Measurements from ENCODE around the gene FAM107B.

- TF ChIP-seq, protein P1, sequence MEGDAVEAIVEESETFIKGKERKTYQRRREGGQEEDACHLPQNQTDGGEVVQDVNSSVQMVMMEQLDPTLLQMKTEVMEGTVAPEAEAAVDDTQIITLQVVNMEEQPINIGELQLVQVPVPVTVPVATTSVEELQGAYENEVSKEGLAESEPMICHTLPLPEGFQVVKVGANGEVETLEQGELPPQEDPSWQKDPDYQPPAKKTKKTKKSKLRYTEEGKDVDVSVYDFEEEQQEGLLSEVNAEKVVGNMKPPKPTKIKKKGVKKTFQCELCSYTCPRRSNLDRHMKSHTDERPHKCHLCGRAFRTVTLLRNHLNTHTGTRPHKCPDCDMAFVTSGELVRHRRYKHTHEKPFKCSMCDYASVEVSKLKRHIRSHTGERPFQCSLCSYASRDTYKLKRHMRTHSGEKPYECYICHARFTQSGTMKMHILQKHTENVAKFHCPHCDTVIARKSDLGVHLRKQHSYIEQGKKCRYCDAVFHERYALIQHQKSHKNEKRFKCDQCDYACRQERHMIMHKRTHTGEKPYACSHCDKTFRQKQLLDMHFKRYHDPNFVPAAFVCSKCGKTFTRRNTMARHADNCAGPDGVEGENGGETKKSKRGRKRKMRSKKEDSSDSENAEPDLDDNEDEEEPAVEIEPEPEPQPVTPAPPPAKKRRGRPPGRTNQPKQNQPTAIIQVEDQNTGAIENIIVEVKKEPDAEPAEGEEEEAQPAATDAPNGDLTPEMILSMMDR (IDR thresholded peaks at IDR 0.05), result no peak
- no peak for TF ChIP-seq POLR2A (IDR thresholded peaks at IDR 0.05)
These were observed 191.4 kb downstream of the FAM107B start for GRCh38 chr10:14583252-14583651.

Data from adrenal gland (tissue), 5 donors.